HG03025 (cell line): ENCODE measurements around the gene ZNF750.
"Not testable (repeated sequence)": the region's sequence is repeated elsewhere in the genome, so short reads cannot be mapped to it uniquely, and the experiment has no call there.

Source experiments
- ATAC-seq: cut with Tn5 transposase; IDR thresholded peaks from one replicate; pipeline ENCODE4 v1.9.1; 2021; ENCODE audit warnings: mild to moderate bottlenecking, moderate library complexity; ENCODE audit not compliant: unreplicated experiment, low FRiP score

ZNF750 gene

GRCh38 chr17:82799591-82799990 is 40.2 kb downstream of the ZNF750 start:
- ATAC-seq = no peak

GRCh38 chr17:82798752-82799151 is 41.1 kb downstream of the ZNF750 start:
- no peak for ATAC-seq

GRCh38 chr17:82797061-82797460 is 42.8 kb downstream of the ZNF750 start:
- no peak for ATAC-seq

- ATAC-seq = no peak
Measured at GRCh38 chr17:82795615-82796014, 44.2 kb downstream of the ZNF750 start.

- ATAC-seq = no peak
Measured at GRCh38 chr17:82794781-82795482, 44.9 kb downstream of the ZNF750 start.

- no peak for ATAC-seq
Measured at GRCh38 chr17:82793974-82794630, 45.7 kb downstream of the ZNF750 start.

GRCh38 chr17:82791532-82791931 is 48.3 kb downstream of the ZNF750 start:
- ATAC-seq = no peak

GRCh38 chr17:82790391-82790790 is 49.4 kb downstream of the ZNF750 start:
- no peak for ATAC-seq

- ATAC-seq = no peak
Measured at GRCh38 chr17:82789806-82790205, 50.0 kb downstream of the ZNF750 start.

GRCh38 chr17:82789051-82789592 is 50.7 kb downstream of the ZNF750 start:
- no peak for ATAC-seq

GRCh38 chr17:82788206-82789001 is 51.4 kb downstream of the ZNF750 start:
- no peak for ATAC-seq

- ATAC-seq = no peak
Measured at GRCh38 chr17:82787081-82787848, 52.6 kb downstream of the ZNF750 start.

GRCh38 chr17:82786427-82786826 is 53.4 kb downstream of the ZNF750 start:
- ATAC-seq = no peak

- ATAC-seq = not testable (repeated sequence)
Measured at GRCh38 chr17:82785581-82785980, 54.2 kb downstream of the ZNF750 start.

GRCh38 chr17:82783498-82783897 is 56.3 kb downstream of the ZNF750 start:
- no peak for ATAC-seq

- no peak for ATAC-seq
Measured at GRCh38 chr17:82782657-82783207, 57.1 kb downstream of the ZNF750 start.

- ATAC-seq = no peak
Measured at GRCh38 chr17:82781894-82782274, 57.9 kb downstream of the ZNF750 start.

GRCh38 chr17:82780971-82781893 is 58.6 kb downstream of the ZNF750 start:
- ATAC-seq = no peak

GRCh38 chr17:82780195-82780594 is 59.6 kb downstream of the ZNF750 start:
- ATAC-seq = no peak
